HepG2 (cell line): Measurements from ENCODE around the gene CTRL. TPM values are rescaled to one million over a fixed set of nuclear protein-coding genes. Genes with fewer than 3 reads are reported as not detected.
A peak's percentile ranks its signal among the peaks of the same experiment; 100 is the strongest.

Experiments used
- AKAP8 ChIP-seq: sonication (generic); formaldehyde crosslinking; IDR thresholded peaks from 2 replicates; pipeline ENCODE4 v1.5.1; 2020; ENCODE audit warnings: mild to moderate bottlenecking, missing genetic modification reagents
- ATF1 ChIP-seq: IDR thresholded peaks from 2 replicates; pipeline ENCODE4 v1.6.1; 2016; ENCODE audit warnings: mild to moderate bottlenecking, control low read depth
- BRCA1 ChIP-seq: sonication (generic); formaldehyde crosslinking; IDR thresholded peaks from 2 replicates; pipeline ENCODE4 v1.4.0; 2020; ENCODE audit warnings: missing genetic modification reagents
- ESRRA ChIP-seq: sonication (generic); formaldehyde crosslinking; IDR thresholded peaks from 2 replicates; pipeline ENCODE4 v1.5.1; 2020; ENCODE audit warnings: mild to moderate bottlenecking, low read depth, missing genetic modification reagents
- EZH2 ChIP-seq: conservative IDR thresholded peaks from 2 replicates; pipeline ENCODE4 v1.6.1; 2012; ENCODE audit warnings: mild to moderate bottlenecking, low read depth, low read length, moderate library complexity
- HNF4G ChIP-seq, 2 experiments: sonication (generic) in 1 of 2; formaldehyde crosslinking in 1 of 2; IDR thresholded peaks; 2 replicates each; pipeline versions ENCODE4 v1.4.0 to v1.6.1; 2011 to 2020; ENCODE audit warnings: borderline replicate concordance in 2 of 2, low read depth in 2 of 2, mild to moderate bottlenecking in 2 of 2, low read length in 1 of 2, missing genetic modification reagents in 1 of 2, moderate library complexity in 1 of 2
- HNRNPK ChIP-seq: fragments of 200-400 bp; formaldehyde crosslinking; IDR thresholded peaks from 2 replicates; pipeline ENCODE4 v1.6.1; 2018; ENCODE audit warnings: low read length, low read depth, moderate library complexity, mild to moderate bottlenecking; ENCODE audit not compliant: poor library complexity, severe bottlenecking
- NR1H2 ChIP-seq: sonication (generic); formaldehyde crosslinking; IDR thresholded peaks from 2 replicates; pipeline ENCODE4 v1.8.1; 2022; ENCODE audit warnings: low read depth, missing genetic modification reagents, borderline replicate concordance
- PITX1 ChIP-seq: sonication (generic); formaldehyde crosslinking; IDR thresholded peaks from 2 replicates; pipeline ENCODE4 v1.5.1; 2020; ENCODE audit warnings: mild to moderate bottlenecking, missing genetic modification reagents
- SKI ChIP-seq: fragments of 450-650 bp; IDR thresholded peaks from one replicate; pipeline ENCODE4 v1.6.1; 2018; ENCODE audit warnings: mild to moderate bottlenecking; ENCODE audit not compliant: partially characterized antibody
- SMYD3 ChIP-seq: sonication (generic); formaldehyde crosslinking; IDR thresholded peaks from 2 replicates; pipeline ENCODE4 v1.8.1; 2023; ENCODE audit warnings: mild to moderate bottlenecking, missing genetic modification reagents
- SUZ12 ChIP-seq: fragments of 150-350 bp; IDR thresholded peaks from 2 replicates; pipeline ENCODE4 v1.6.1; 2014; ENCODE audit warnings: low read depth, low read length
- TOE1 ChIP-seq: sonication (generic); formaldehyde crosslinking; IDR thresholded peaks from 2 replicates; pipeline ENCODE4 v1.4.0; 2020; ENCODE audit warnings: mild to moderate bottlenecking, missing genetic modification reagents
- YEATS4 ChIP-seq: sonication (generic); formaldehyde crosslinking; IDR thresholded peaks from 2 replicates; pipeline ENCODE4 v1.4.0; 2020; ENCODE audit warnings: missing genetic modification reagents, borderline replicate concordance
- ZNF318 ChIP-seq: sonication (generic); formaldehyde crosslinking; IDR thresholded peaks from 2 replicates; pipeline ENCODE4 v1.4.0; 2020; ENCODE audit warnings: mild to moderate bottlenecking, missing genetic modification reagents
- ZNF569 ChIP-seq: sonication (generic); formaldehyde crosslinking; IDR thresholded peaks from 2 replicates; pipeline ENCODE4 v1.5.0; 2020; ENCODE audit warnings: mild to moderate bottlenecking, missing genetic modification reagents, moderate library complexity, borderline replicate concordance
- polyA plus RNA-seq, 8 experiments: library from polyadenylated mRNA; depleted of rRNA in 3 of 8; stranded (reverse) in 7 of 8; unstranded in 1 of 8; fragments of >200 nt; fragmentation: Illumina TruSeq in 4 of 8; extraction: Trizol in 4 of 8; gene quantifications; 2 replicates each; pipeline versions ENCODE4 v1.2.1 to v1.2.3, GENCODE V29; 2011 to 2016; ENCODE audit warnings: low read depth in 4 of 8, missing spikeins in 1 of 8, mixed read lengths in 1 of 8; ENCODE audit not compliant: insufficient read depth in 1 of 8
- total RNA-seq, 5 experiments: library from RNA; depleted of rRNA; stranded (reverse); fragments of >200 nt; fragmentation: Illumina TruSeq; extraction: Trizol; gene quantifications; 2 replicates each; pipeline ENCODE4 v1.2.3, GENCODE V29; 2016; ENCODE audit warnings: low read depth in 1 of 5
- TF ChIP-seq, protein P1 (sequence below): sonication (generic); formaldehyde crosslinking; IDR thresholded peaks from 2 replicates; pipeline ENCODE4 v1.4.0; 2020; ENCODE audit warnings: missing genetic modification reagents

CTRL gene
- total and polyA plus RNA-seq, 2 of the 13 experiments (the other 11 are each of a cell fraction or from before 2014, with no cell fraction given): 1.9 to 2.7 TPM

DNA sequence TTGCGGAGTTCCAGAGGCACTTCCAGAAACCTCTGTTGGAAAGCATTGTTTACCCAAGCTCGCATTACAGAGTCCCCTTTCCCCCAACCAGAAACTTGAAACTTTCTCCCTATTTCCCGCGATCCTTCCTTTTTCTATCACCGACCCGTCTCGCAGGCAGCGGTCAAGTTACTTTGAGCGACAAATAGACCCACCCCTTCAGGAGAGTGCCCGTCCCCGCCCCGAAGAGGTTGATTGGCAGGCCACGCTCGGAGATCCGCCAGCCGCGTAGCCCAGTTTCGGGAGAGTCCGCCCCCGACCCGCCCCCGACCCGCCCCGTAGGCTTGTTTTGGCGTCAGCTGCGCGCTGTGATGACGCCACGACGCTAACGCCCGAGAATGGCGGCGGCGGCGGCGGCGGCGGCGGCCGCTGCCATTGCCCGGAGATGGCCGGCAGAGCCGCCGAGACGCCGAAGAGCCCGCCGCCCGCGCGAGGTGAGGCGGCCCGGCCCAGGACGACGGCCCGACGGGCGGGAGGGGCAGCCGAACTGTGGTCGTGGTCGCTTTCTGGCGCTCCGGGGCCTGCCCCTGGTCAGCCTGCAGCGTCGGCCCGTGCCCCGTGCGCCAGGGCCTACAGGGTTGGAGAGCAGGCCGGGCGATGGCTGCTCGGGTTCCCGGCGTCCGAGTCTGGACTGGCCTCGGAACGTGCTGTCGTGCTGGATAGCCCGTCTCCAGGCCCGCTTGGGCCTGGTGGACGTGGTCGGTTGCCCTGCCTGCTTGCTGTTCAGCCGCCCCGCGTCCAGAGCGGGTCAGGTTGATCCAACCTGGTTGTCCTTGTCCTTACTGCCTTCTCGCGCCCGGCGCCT is 38.5 kb downstream of the CTRL start, which contains the start of gene PSKH1 (continued):
- TF ChIP-seq HNRNPK (peak; percentile 36), PITX1 (CRISPR knock-in tag) (no peak), ESRRA (peak; percentile 57), ATF1 (CRISPR knock-in tag) (peak; percentile 92), HNF4G (IDR thresholded peaks at IDR 0.05; ENCODE audit: borderline replicate concordance, low read depth, low read length) (no peak), HNF4G (CRISPR knock-in tag; IDR thresholded peaks at IDR 0.05; ENCODE audit: borderline replicate concordance, low read depth) (0 out of 2 replicates have a peak, but pooled peaks have one; percentile 54), TOE1 (no peak), SKI (peak; percentile 6), ZNF569 (no peak), YEATS4 (CRISPR knock-in tag) (peak; percentile 94), SUZ12 (no peak), ZNF318 (CRISPR knock-in tag) (peak; percentile 54; the same call in 1 of the 2 replicates), EZH2 (no peak), NR1H2 (CRISPR knock-in tag) (peak; percentile 95; the same call in 1 of the 2 replicates), AKAP8 (CRISPR knock-in tag) (no peak), SMYD3 (CRISPR knock-in tag) (no peak), BRCA1 (CRISPR knock-in tag) (0 out of 2 replicates have a peak, but pooled peaks have one; percentile 89)
- TF ChIP-seq, protein P1, sequence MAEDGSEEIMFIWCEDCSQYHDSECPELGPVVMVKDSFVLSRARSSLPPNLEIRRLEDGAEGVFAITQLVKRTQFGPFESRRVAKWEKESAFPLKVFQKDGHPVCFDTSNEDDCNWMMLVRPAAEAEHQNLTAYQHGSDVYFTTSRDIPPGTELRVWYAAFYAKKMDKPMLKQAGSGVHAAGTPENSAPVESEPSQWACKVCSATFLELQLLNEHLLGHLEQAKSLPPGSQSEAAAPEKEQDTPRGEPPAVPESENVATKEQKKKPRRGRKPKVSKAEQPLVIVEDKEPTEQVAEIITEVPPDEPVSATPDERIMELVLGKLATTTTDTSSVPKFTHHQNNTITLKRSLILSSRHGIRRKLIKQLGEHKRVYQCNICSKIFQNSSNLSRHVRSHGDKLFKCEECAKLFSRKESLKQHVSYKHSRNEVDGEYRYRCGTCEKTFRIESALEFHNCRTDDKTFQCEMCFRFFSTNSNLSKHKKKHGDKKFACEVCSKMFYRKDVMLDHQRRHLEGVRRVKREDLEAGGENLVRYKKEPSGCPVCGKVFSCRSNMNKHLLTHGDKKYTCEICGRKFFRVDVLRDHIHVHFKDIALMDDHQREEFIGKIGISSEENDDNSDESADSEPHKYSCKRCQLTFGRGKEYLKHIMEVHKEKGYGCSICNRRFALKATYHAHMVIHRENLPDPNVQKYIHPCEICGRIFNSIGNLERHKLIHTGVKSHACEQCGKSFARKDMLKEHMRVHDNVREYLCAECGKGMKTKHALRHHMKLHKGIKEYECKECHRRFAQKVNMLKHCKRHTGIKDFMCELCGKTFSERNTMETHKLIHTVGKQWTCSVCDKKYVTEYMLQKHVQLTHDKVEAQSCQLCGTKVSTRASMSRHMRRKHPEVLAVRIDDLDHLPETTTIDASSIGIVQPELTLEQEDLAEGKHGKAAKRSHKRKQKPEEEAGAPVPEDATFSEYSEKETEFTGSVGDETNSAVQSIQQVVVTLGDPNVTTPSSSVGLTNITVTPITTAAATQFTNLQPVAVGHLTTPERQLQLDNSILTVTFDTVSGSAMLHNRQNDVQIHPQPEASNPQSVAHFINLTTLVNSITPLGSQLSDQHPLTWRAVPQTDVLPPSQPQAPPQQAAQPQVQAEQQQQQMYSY (CRISPR knock-in tag): peak; percentile 24; the same call in 1 of the 2 replicates
